IPS DF 6.9 (cell line): ENCODE results near the gene SPAG17.
A peak's percentile ranks its signal among the peaks of the same experiment; 100 is the strongest.

Source experiments
- DNase-seq: peaks from one replicate; pipeline ENCODE4 v3.0.0-alpha.2; 2013; ENCODE audit warnings: low read depth, low spot score
- H3K27ac ChIP-seq: one replicate; pipeline ENCODE4 v1.5.1; 2013; ENCODE audit warnings: low read length, control low read depth
- H3K27me3 ChIP-seq: 2 replicates; pipeline ENCODE4 v1.6.1; 2013; ENCODE audit warnings: mild to moderate bottlenecking, low read length; ENCODE audit not compliant: control insufficient read depth, insufficient read depth
- H3K36me3 ChIP-seq: 2 replicates; pipeline ENCODE4 v1.6.1; 2013; ENCODE audit warnings: low read length; ENCODE audit not compliant: control insufficient read depth, insufficient read depth
- H3K4me1 ChIP-seq: 2 replicates; pipeline ENCODE4 v1.6.1; 2013; ENCODE audit warnings: low read length; ENCODE audit not compliant: control insufficient read depth, insufficient read depth
- H3K4me3 ChIP-seq: 2 replicates; pipeline ENCODE4 v1.5.1; 2013; ENCODE audit warnings: mild to moderate bottlenecking, low read length
- H3K9me3 ChIP-seq: 2 replicates; pipeline ENCODE4 v1.6.1; 2013; ENCODE audit warnings: low read length, inconsistent platforms; ENCODE audit not compliant: control insufficient read depth, insufficient read depth
- WGBS: extraction: QIAGEN DNeasy Blood & Tissue Kit; methylation state at CpG from one replicate; pipeline ENCODE4 v1.1.7; 2013; ENCODE audit warnings: mixed read lengths, missing lambda C conversion rate; ENCODE audit not compliant: insufficient read length, insufficient coverage; 5-methylcytosine and 5-hydroxymethylcytosine counted together

Gene SPAG17

DNA sequence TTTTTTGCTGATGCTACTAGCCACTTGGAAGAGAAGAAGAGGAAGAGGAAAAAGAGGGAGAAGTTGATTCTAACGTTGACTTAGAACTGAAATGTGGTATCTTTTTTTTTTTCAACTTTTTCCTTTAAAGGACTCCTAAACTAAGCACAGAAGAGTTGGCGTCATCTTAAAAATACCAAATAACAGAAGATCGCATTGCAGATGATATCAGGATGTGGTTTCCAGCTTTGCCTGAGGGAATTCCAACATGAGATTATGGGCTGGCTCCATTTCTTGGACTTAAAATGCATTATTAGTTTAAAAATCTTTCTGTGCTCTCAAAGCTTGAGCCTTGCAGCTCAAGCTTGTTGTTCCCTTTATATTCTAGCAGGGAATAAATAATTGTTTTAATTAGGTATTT, 225.7 kb downstream of the SPAG17 start:
- peaks cover 2% of the 10 kb centered on the region; the same call in 1 of the 2 replicates for H3K36me3 ChIP-seq

GRCh38 chr1:117952386-117952785, 232.6 kb downstream of the SPAG17 start:
- no peak overlapping the region for H3K4me3 ChIP-seq
- DNase-seq, result no peak
- no CpG with 5 or more reads among the region's 1 CpG for WGBS
- H3K27ac ChIP-seq, result no peak overlapping the region
- H3K27me3 ChIP-seq, result no peaks in the 10 kb centered on the region
- H3K4me1 ChIP-seq, result no peaks in the 10 kb centered on the region
- H3K9me3 ChIP-seq, result no peaks in the 10 kb centered on the region
- H3K36me3 ChIP-seq, result peaks cover 8% of the 10 kb centered on the region; the same call in 1 of the 2 replicates

More for the DNA sequence above, 225.7 kb downstream of the SPAG17 start:
- Histone ChIP-seq H3K27me3 (no peaks in the 10 kb centered on the region), H3K4me1 (no peaks in the 10 kb centered on the region), H3K4me3 (no peak overlapping the region), H3K9me3 (no peaks in the 10 kb centered on the region), H3K27ac (no peak overlapping the region)
- no CpG with 5 or more reads among the region's 3 CpGs for WGBS
- no peak for DNase-seq

- H3K27ac ChIP-seq, result no peak overlapping the region
- WGBS, result no CpG with 5 or more reads among the region's 2 CpGs
- no peaks in the 10 kb centered on the region for H3K4me1 ChIP-seq
- peaks cover 13% of the 10 kb centered on the region; the same call in 1 of the 2 replicates for H3K36me3 ChIP-seq
- DNase-seq, result no peak
- no peak overlapping the region for H3K4me3 ChIP-seq
- no peaks in the 10 kb centered on the region for H3K9me3 ChIP-seq
- no peaks in the 10 kb centered on the region for H3K27me3 ChIP-seq
These were observed 242.7 kb downstream of the SPAG17 start for GRCh38 chr1:117942293-117942692.

- H3K4me3 ChIP-seq, result no peak overlapping the region
- WGBS, result 100% methylated on average over 1 of the region's 2 CpGs
- DNase-seq, result no peak
- H3K27ac ChIP-seq, result no peak overlapping the region
- peaks cover 5% of the 10 kb centered on the region; the same call in 1 of the 2 replicates for H3K36me3 ChIP-seq
- no peaks in the 10 kb centered on the region for H3K27me3 ChIP-seq
- H3K4me1 ChIP-seq, result no peaks in the 10 kb centered on the region
- no peaks in the 10 kb centered on the region for H3K9me3 ChIP-seq
These were observed 251.3 kb downstream of the SPAG17 start for GRCh38 chr1:117933769-117934168.

DNA sequence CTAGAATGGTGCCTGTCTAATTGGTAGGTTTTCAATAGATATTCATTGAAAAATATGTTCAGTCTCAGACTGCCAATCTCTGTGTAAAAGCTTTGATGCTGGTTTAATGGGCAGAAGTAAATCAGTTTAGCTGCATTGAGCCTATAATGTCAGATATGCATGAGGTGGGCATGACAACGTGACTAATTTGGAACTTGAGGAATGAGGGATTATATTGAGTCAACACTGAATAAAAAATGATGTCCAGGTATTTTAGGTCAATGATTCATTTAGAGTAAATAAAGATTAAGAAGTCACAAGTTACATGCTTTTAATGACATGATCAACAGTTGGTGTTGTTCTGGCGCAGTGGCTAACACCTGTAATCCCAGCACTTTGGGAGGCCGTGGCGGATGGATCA, 252.5 kb downstream of the SPAG17 start:
- Histone ChIP-seq H3K9me3 (no peaks in the 10 kb centered on the region), H3K27me3 (no peaks in the 10 kb centered on the region), H3K4me1 (no peaks in the 10 kb centered on the region), H3K36me3 (no peaks in the 10 kb centered on the region; the same call in 1 of the 2 replicates), H3K27ac (no peak overlapping the region), H3K4me3 (no peak overlapping the region)
- no CpG with 5 or more reads among the region's 4 CpGs for WGBS
- no peak for DNase-seq

DNA sequence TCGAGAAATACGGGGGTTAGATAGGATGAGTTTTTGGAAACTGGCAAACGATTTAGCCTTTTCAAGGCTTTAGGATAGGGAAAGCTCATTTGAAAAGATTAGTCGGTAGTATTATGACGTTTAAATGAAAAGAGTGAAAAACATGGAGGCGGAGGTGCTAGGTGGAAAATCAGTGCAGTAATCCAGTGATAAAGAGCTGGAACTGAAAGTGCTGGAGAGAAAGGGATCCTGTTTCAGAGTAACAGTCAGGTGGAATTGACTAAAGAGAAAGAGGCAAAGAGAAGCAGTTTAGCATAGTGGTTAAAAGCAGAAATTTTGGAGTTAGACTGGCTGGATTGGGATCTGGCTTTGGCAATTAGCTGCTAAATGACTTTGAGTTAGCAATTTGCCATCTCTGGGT, 254.5 kb downstream of the SPAG17 start:
- WGBS, result no CpG with 5 or more reads among the region's 6 CpGs
- Histone ChIP-seq H3K9me3 (no peaks in the 10 kb centered on the region), H3K27ac (no peak overlapping the region), H3K36me3 (no peaks in the 10 kb centered on the region; the same call in 1 of the 2 replicates), H3K4me1 (no peaks in the 10 kb centered on the region), H3K4me3 (peak overlapping the region; percentile 84; the same call in 1 of the 2 replicates), H3K27me3 (no peaks in the 10 kb centered on the region)
- no peak for DNase-seq

GRCh38 chr1:117930173-117930447, 254.9 kb downstream of the SPAG17 start:
- no peaks in the 10 kb centered on the region for H3K27me3 ChIP-seq
- no CpG with 5 or more reads among the region's 12 CpGs for WGBS
- no peaks in the 10 kb centered on the region for H3K9me3 ChIP-seq
- H3K36me3 ChIP-seq, result no peaks in the 10 kb centered on the region; the same call in 1 of the 2 replicates
- no peaks in the 10 kb centered on the region for H3K4me1 ChIP-seq
- DNase-seq, result no peak
- peak overlapping the region; percentile 84 for H3K4me3 ChIP-seq
- no peak overlapping the region for H3K27ac ChIP-seq

- Histone ChIP-seq H3K4me3 (peak within 1 kb of the TSS; percentile 84), H3K9me3 (no peaks in the 10 kb centered on the region), H3K27ac (no peak within 1 kb of the TSS), H3K36me3 (no peaks in the 10 kb centered on the region; the same call in 1 of the 2 replicates), H3K4me1 (no peaks in the 10 kb centered on the region), H3K27me3 (no peaks in the 10 kb centered on the region)
- no CpG with 5 or more reads among the region's 64 CpGs for WGBS
- DNase-seq, result peak; percentile 90
These were observed 255.5 kb downstream of the SPAG17 start, which contains the start of the genes GDAP2 and WDR3 for GRCh38 chr1:117929343-117930172. Gene GDAP2 (minus strand): TSS chr1:117929621. CDS start chr1:117920357, 9,264 bp downstream. Gene WDR3 (plus strand): TSS chr1:117929739. CDS start chr1:117933320, 3,581 bp downstream.

GRCh38 chr1:117928881-117929342, 256.1 kb downstream of the SPAG17 start:
- H3K36me3 ChIP-seq, result no peaks in the 10 kb centered on the region
- DNase-seq, result peak; percentile 27
- H3K27ac ChIP-seq, result no peak overlapping the region
- WGBS, result no CpG with 5 or more reads among the region's 24 CpGs
- no peaks in the 10 kb centered on the region for H3K27me3 ChIP-seq
- peak overlapping the region; percentile 84 for H3K4me3 ChIP-seq
- no peaks in the 10 kb centered on the region for H3K4me1 ChIP-seq
- no peaks in the 10 kb centered on the region for H3K9me3 ChIP-seq

DNA sequence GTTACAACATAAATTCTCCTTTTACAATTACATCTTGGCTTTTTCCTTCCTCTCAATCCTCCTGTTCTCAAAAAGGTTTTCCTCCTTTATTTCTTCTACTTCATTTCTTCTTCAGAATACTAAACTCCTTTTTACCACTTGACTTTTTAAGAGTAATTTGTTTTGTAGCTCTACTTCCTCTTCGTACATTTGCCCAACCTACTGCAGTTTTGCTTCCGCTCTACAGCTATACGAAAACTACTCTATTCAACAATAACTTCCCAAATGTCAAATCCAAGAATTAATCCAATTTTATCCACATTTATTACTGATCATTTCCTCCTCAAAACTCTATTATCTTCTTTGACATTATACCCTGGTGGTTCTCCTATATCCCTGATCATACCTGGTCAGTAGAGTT, 259.0 kb downstream of the SPAG17 start:
- 100% methylated on average over 2 of the region's 3 CpGs for WGBS

More for the DNA sequence above, 259.0 kb downstream of the SPAG17 start:
- no peaks in the 10 kb centered on the region for H3K9me3 ChIP-seq
- H3K4me1 ChIP-seq, result no peaks in the 10 kb centered on the region
- DNase-seq, result no peak
- H3K36me3 ChIP-seq, result no peaks in the 10 kb centered on the region
- no peak overlapping the region for H3K27ac ChIP-seq
- H3K4me3 ChIP-seq, result no peak overlapping the region
- H3K27me3 ChIP-seq, result no peaks in the 10 kb centered on the region
